Kasumi-1 (cell line): ENCODE data around the gene EOMES.

Source experiments
- DNase-seq, 2 experiments: peaks; one replicate each; lab custom pipeline; 2025; lab: John Stamatoyannopoulos, UW

Gene EOMES

GRCh38 chr3:27720899-27721716, 1.0 kb downstream of the EOMES start:
- DNase-seq, result no peak

- no peak for DNase-seq
Measured at GRCh38 chr3:27719314-27720003, 2.7 kb downstream of the EOMES start.

GRCh38 chr3:27718459-27718858, 3.7 kb downstream of the EOMES start:
- no peak for DNase-seq

- no peak for DNase-seq
Measured at GRCh38 chr3:27717200-27717852, 4.8 kb downstream of the EOMES start.

- no peak for DNase-seq
Measured at GRCh38 chr3:27716309-27716708, 5.8 kb downstream of the EOMES start.

GRCh38 chr3:27715863-27716262, 6.3 kb downstream of the EOMES start:
- DNase-seq, result no peak

GRCh38 chr3:27715454-27715806, 6.7 kb downstream of the EOMES start:
- DNase-seq, result no peak

GRCh38 chr3:27714692-27715453, 7.2 kb downstream of the EOMES start:
- DNase-seq, result no peak

- DNase-seq, result no peak
Measured at GRCh38 chr3:27714146-27714526, 8.0 kb downstream of the EOMES start.

GRCh38 chr3:27713435-27714145, 8.5 kb downstream of the EOMES start:
- no peak for DNase-seq

- peak in 1 of 2 experiments; percentile 10 for DNase-seq
Measured at GRCh38 chr3:27713078-27713423, 9.1 kb downstream of the EOMES start.

- peak; percentile 88 for DNase-seq
Measured at GRCh38 chr3:27712136-27713077, 9.7 kb downstream of the EOMES start.

GRCh38 chr3:27708250-27708649, 13.9 kb downstream of the EOMES start:
- DNase-seq, result no peak

- no peak for DNase-seq
Measured at GRCh38 chr3:27699067-27699466, 23.1 kb downstream of the EOMES start.

GRCh38 chr3:27696906-27697305, 25.2 kb downstream of the EOMES start:
- DNase-seq, result no peak

- no peak for DNase-seq
Measured at GRCh38 chr3:27695636-27696035, 26.5 kb downstream of the EOMES start.

- no peak for DNase-seq
Measured at GRCh38 chr3:27688053-27688452, 34.1 kb downstream of the EOMES start.

- no peak for DNase-seq
Measured at GRCh38 chr3:27686642-27687041, 35.5 kb downstream of the EOMES start.

GRCh38 chr3:27685474-27685873, 36.6 kb downstream of the EOMES start:
- DNase-seq, result no peak

- no peak for DNase-seq
Measured at GRCh38 chr3:27684302-27684701, 37.8 kb downstream of the EOMES start.
